ENCODE measurements around the gene ZNF711. TPM values are rescaled to one million over a fixed set of nuclear protein-coding genes. Genes with fewer than 3 reads are reported as not detected.
"Not testable (repeated sequence)": the region's sequence is repeated elsewhere in the genome, so short reads cannot be mapped to it uniquely, and the experiment has no call there.

The ZNF711 gene
- total and polyA plus RNA-seq, 2 experiments from 2014 or later = 0.20 to 0.43 TPM

- H4K20me1 ChIP-seq (ENCODE audit: insufficient read depth) = no peaks in the 10 kb centered on the region
- no peaks in the 10 kb centered on the region for H3F3A ChIP-seq (ENCODE audit: insufficient read depth)
- no peak overlapping the region for H3K27ac ChIP-seq
- DNase-seq = peak; percentile 13
- 3% methylated on average over 22 to 34 of the region's 42 CpGs for WGBS, 2 experiments (ENCODE audit: low coverage in 1 of 2, low lambda C conversion rate in 2 of 2, missing lambda C conversion rate in 2 of 2)
- H3K9me2 ChIP-seq (ENCODE audit: insufficient read depth) = no peaks in the 10 kb centered on the region
- peak overlapping the region; percentile 67 for H3K4me3 ChIP-seq
- in situ Hi-C loops (cut with MboI) = no loop called here
- no peaks in the 10 kb centered on the region for H3K27me3 ChIP-seq (replicated peaks; ENCODE audit: insufficient read depth)
- no peaks in the 10 kb centered on the region for H3K36me3 ChIP-seq (ENCODE audit: low read depth)
- H3K4me2 ChIP-seq (ENCODE audit: unreplicated experiment) = peak overlapping the region; percentile 71
- no peak for TF ChIP-seq EZH2 (IDR thresholded peaks at IDR 0.05; ENCODE audit: insufficient read depth, poor library complexity, severe bottlenecking)
- no peak for TF ChIP-seq EZH2phosphoT487 (IDR thresholded peaks at IDR 0.05; ENCODE audit: insufficient read depth, low read depth)
- H3K9ac ChIP-seq = peak overlapping the region; percentile 36
- H3K4me1 ChIP-seq (ENCODE audit: insufficient read depth) = no peaks in the 10 kb centered on the region
- peak overlapping the region; percentile 81 for H2AFZ ChIP-seq
- H3K79me2 ChIP-seq (ENCODE audit: insufficient read depth) = no peaks in the 10 kb centered on the region
- no peaks in the 10 kb centered on the region for H3K9me3 ChIP-seq (ENCODE audit: low read depth)
Observed at GRCh38 chrX:85244450-85245211, 840 bp downstream of the ZNF711 start.

GRCh38 chrX:85285286-85285685 lies 41.5 kb downstream of the ZNF711 start:
- 57 to 64% methylated on average over 4 to 6 of the region's 6 CpGs for WGBS, 2 experiments (ENCODE audit: low coverage in 1 of 2, low lambda C conversion rate in 2 of 2, missing lambda C conversion rate in 2 of 2)
- H3K79me2 ChIP-seq (ENCODE audit: insufficient read depth); DNase-seq; H3K27me3 ChIP-seq (replicated peaks; ENCODE audit: insufficient read depth); H3F3A ChIP-seq (ENCODE audit: insufficient read depth); H3K4me3 ChIP-seq; H3K9ac ChIP-seq; H3K27ac ChIP-seq; H3K4me2 ChIP-seq (ENCODE audit: unreplicated experiment); H4K20me1 ChIP-seq (ENCODE audit: insufficient read depth); H3K4me1 ChIP-seq (ENCODE audit: insufficient read depth); H2AFZ ChIP-seq; in situ Hi-C loops (cut with MboI); H3K36me3 ChIP-seq (ENCODE audit: low read depth); H3K9me3 ChIP-seq (ENCODE audit: low read depth); H3K9me2 ChIP-seq (ENCODE audit: insufficient read depth): not testable (repeated sequence)

GRCh38 chrX:85288992-85289723 lies 45.4 kb downstream of the ZNF711 start:
- Histone ChIP-seq H3K9ac (no peak overlapping the region), H3K79me2 (ENCODE audit: insufficient read depth) (no peaks in the 10 kb centered on the region), H4K20me1 (ENCODE audit: insufficient read depth) (no peaks in the 10 kb centered on the region), H3K27ac (no peak overlapping the region), H3K4me3 (no peak overlapping the region), H3F3A (ENCODE audit: insufficient read depth) (no peaks in the 10 kb centered on the region), H3K27me3 (replicated peaks; ENCODE audit: insufficient read depth) (no peaks in the 10 kb centered on the region), H3K4me2 (ENCODE audit: unreplicated experiment) (no peak overlapping the region), H3K9me2 (ENCODE audit: insufficient read depth) (no peaks in the 10 kb centered on the region), H3K36me3 (ENCODE audit: low read depth) (no peaks in the 10 kb centered on the region), H3K9me3 (ENCODE audit: low read depth) (no peaks in the 10 kb centered on the region), H2AFZ (no peak overlapping the region), H3K4me1 (ENCODE audit: insufficient read depth) (no peaks in the 10 kb centered on the region)
- WGBS, 2 experiments (ENCODE audit: low coverage in 1 of 2, low lambda C conversion rate in 2 of 2, missing lambda C conversion rate in 2 of 2) = 40 to 45% methylated on average over 7 of the region's 7 CpGs
- DNase-seq = no peak
- in situ Hi-C loops (cut with MboI) = no loop called here
- TF ChIP-seq EZH2 (IDR thresholded peaks at IDR 0.05; ENCODE audit: insufficient read depth, poor library complexity, severe bottlenecking) = no peak
- TF ChIP-seq EZH2phosphoT487 (IDR thresholded peaks at IDR 0.05; ENCODE audit: insufficient read depth, low read depth) = no peak

- no peaks in the 10 kb centered on the region for H3K79me2 ChIP-seq (ENCODE audit: insufficient read depth)
- H3K27me3 ChIP-seq (replicated peaks; ENCODE audit: insufficient read depth) = no peaks in the 10 kb centered on the region
- in situ Hi-C loops (cut with MboI) = no loop called here
- H3K9me2 ChIP-seq (ENCODE audit: insufficient read depth) = no peaks in the 10 kb centered on the region
- no peak overlapping the region for H3K4me3 ChIP-seq
- no peak overlapping the region for H3K27ac ChIP-seq
- no peak for TF ChIP-seq EZH2 (IDR thresholded peaks at IDR 0.05; ENCODE audit: insufficient read depth, poor library complexity, severe bottlenecking)
- no peak for TF ChIP-seq EZH2phosphoT487 (IDR thresholded peaks at IDR 0.05; ENCODE audit: insufficient read depth, low read depth)
- H4K20me1 ChIP-seq (ENCODE audit: insufficient read depth) = no peaks in the 10 kb centered on the region
- no peaks in the 10 kb centered on the region for H3K4me1 ChIP-seq (ENCODE audit: insufficient read depth)
- DNase-seq = no peak
- WGBS, 2 experiments (ENCODE audit: low coverage in 1 of 2, low lambda C conversion rate in 2 of 2, missing lambda C conversion rate in 2 of 2) = 32% methylated on average over 3 of the region's 3 CpGs
- H3K9me3 ChIP-seq (ENCODE audit: low read depth) = no peaks in the 10 kb centered on the region
- no peaks in the 10 kb centered on the region for H3K36me3 ChIP-seq (ENCODE audit: low read depth)
- no peak overlapping the region for H2AFZ ChIP-seq
- no peak overlapping the region for H3K9ac ChIP-seq
- H3F3A ChIP-seq (ENCODE audit: insufficient read depth) = no peaks in the 10 kb centered on the region
- H3K4me2 ChIP-seq (ENCODE audit: unreplicated experiment) = no peak overlapping the region
Observed at GRCh38 chrX:85303544-85303943, 59.8 kb downstream of the ZNF711 start.

Data from GM23248 (cell line).